Measurements from ENCODE around the gene MOV10L1. TPM values are rescaled to one million over a fixed set of nuclear protein-coding genes. Genes with fewer than 3 reads are reported as not detected.

MOV10L1 gene
- total RNA-seq, 2 experiments from 2014 or later, result 0.11 TPM; not detected in 1

DNA sequence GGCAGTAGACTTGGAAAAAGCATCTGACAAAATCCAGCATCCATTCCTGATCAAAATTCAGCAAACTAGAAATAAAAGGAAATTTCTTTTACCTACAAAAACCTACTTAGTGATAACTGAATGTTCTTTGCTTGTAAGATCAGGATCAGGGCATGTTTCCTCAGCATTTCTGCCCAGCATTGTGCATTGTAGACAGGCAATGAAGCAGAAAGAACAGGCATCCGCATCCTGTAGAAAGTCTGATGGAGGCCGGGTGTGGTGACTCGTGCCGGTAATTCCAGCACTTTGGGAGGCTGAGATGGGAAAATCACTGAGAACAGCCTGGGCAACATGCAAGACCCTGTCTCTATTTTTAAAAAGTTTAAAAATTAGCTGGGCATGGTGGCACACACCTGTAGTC, 48.2 kb downstream of the MOV10L1 start:
- POLR2A ChIA-PET, result no interaction called here
- Mint-ChIP-seq H3K27ac (no peak overlapping the region), H3K4me1 (no peaks in the 10 kb centered on the region), H3K36me3 (ENCODE audit: low read depth) (no peaks in the 10 kb centered on the region), H3K27me3 (peaks cover 12% of the 10 kb centered on the region), H3K4me3 (no peak overlapping the region), H3K9me3 (ENCODE audit: low read depth) (no peaks in the 10 kb centered on the region)
- CTCF ChIA-PET, result no interaction called here
- ATAC-seq, result no peak
- intact Hi-C loops (cut with DNase I, micrococcal nuclease), result no loop called here
- no peak for DNase-seq

DNA sequence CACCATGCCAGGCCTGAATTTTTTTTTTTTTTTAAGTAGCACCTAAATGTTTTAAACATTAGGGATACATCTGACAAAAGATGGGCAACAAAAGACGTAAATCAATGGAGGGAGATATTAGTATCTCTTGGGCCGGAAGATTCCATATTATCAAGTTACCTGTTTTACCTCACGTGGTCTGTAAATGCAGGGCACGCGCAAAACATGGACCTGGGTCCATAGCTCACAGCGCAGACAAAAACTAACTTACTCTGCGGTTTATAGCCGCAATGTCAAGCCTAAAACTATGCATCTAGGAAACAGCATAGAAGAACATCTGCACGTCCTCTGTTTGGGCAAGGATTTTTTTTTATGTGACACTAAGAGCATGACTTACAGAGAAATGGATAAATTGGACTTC, 49.2 kb downstream of the MOV10L1 start:
- DNase-seq (no peak), ATAC-seq (no peak)
- intact Hi-C loops (cut with DNase I, micrococcal nuclease), result no loop called here
- Mint-ChIP-seq H3K36me3 (ENCODE audit: low read depth) (no peaks in the 10 kb centered on the region), H3K27ac (no peak overlapping the region), H3K9me3 (ENCODE audit: low read depth) (no peaks in the 10 kb centered on the region), H3K4me3 (no peak overlapping the region), H3K4me1 (no peaks in the 10 kb centered on the region), H3K27me3 (peaks cover 12% of the 10 kb centered on the region)
- POLR2A ChIA-PET, result no interaction called here
- CTCF ChIA-PET, result interaction anchor here (0.6 kb wide), 1 partner anchor 19 kb away, joined by 4 read pairs; no protein-coding TSS in a partner anchor

DNA sequence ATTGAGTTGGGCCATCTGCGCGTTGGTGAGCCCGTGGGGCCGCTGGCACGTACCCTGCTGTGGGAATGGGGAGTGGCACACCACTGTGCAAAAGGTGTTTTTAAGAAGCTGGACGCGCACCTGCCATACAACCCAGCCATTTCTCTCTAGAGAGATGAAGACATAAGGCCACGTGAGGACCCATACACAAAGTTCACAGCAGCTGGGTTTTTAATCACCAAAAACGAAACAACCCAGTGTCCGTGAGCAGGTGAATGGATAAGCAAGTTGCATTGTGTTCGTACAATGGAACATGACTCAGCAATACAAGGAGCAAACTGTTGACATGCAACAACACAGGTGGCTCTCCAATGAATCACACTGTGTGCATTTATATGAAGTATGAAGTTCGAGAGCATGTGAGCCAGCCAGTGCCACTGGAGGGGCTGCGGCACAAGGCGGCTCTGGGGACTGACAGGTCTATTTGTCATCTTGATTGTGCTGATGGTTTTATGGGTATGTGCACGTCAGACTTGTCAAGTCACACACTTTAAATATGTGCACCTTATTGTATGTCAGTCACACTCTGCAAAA, 50.1 kb downstream of the MOV10L1 start:
- Mint-ChIP-seq H3K4me3 (no peak overlapping the region), H3K4me1 (no peaks in the 10 kb centered on the region), H3K27ac (no peak overlapping the region), H3K36me3 (ENCODE audit: low read depth) (no peaks in the 10 kb centered on the region), H3K9me3 (ENCODE audit: low read depth) (no peaks in the 10 kb centered on the region), H3K27me3 (peaks cover 12% of the 10 kb centered on the region)
- ChIA-PET CTCF (interaction anchor here (0.6 kb wide), 1 partner anchor 75 kb away, joined by 3 read pairs; no protein-coding TSS in a partner anchor), POLR2A (interaction anchor here (0.6 kb wide), 1 partner anchor 56 kb away, joined by 3 read pairs; no protein-coding TSS in a partner anchor)
- DNase-seq (no peak), ATAC-seq (peak; percentile 30)
- intact Hi-C loops (cut with DNase I, micrococcal nuclease), result no loop called here

DNA sequence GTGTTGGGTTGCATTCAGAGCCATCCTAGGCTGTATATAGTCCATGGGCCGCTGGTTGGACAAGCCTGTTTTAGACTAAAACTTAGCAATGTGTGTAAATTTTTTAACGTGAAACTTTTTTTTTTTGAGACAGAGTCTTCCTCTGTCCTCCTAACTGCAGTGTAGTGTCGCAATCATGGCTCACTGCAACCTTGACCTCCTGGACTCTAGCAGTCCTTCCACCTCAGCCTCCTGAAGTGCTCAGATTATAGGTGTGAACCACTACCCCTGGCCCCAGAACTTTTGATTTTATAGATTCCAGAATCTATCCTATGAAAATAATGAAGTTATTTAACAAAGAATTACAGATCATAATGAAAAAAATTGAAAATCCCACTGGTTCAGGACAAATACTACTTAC, 50.8 kb downstream of the MOV10L1 start:
- DNase-seq, result no peak
- Mint-ChIP-seq H3K4me3 (no peak overlapping the region), H3K27ac (no peak overlapping the region), H3K27me3 (peaks cover 12% of the 10 kb centered on the region), H3K4me1 (no peaks in the 10 kb centered on the region), H3K9me3 (ENCODE audit: low read depth) (no peaks in the 10 kb centered on the region), H3K36me3 (ENCODE audit: low read depth) (no peaks in the 10 kb centered on the region)
- ATAC-seq, result no peak
- ChIA-PET POLR2A (no interaction called here), CTCF (interaction anchor here (0.6 kb wide), 1 partner anchor 76 kb away, joined by 3 read pairs; no protein-coding TSS in a partner anchor)
- intact Hi-C loops (cut with DNase I, micrococcal nuclease), result no loop called here

DNA sequence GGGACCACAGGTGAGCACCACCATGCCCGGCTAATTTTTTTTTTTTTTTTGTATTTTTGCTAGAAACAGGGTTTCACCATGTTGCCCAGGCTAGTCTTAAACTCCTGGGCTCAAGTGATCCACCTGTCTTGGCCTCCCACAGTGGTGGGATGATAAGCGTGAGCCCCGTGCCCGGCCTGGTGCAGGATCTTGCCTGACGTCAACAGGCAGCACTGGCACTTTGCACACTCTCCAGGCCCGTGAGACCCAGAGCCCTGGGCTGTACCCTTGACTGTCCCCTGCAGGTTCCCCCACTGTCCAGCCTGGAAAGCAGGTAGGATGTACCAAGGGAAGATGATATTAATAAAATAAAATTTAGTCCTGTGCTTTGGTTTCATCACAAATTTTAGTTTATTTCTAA, 51.7 kb downstream of the MOV10L1 start:
- H3K9me3 Mint-ChIP-seq (ENCODE audit: low read depth), result no peaks in the 10 kb centered on the region
- POLR2A ChIA-PET, result no interaction called here
- H3K27ac Mint-ChIP-seq, result no peak overlapping the region
- no peaks in the 10 kb centered on the region for H3K4me1 Mint-ChIP-seq
- no peak for DNase-seq
- no peak overlapping the region for H3K4me3 Mint-ChIP-seq
- H3K27me3 Mint-ChIP-seq, result peaks cover 10% of the 10 kb centered on the region
- H3K36me3 Mint-ChIP-seq (ENCODE audit: low read depth), result no peaks in the 10 kb centered on the region
- CTCF ChIA-PET, result no interaction called here
- intact Hi-C loops (cut with DNase I, micrococcal nuclease), result no loop called here
- ATAC-seq, result no peak

- H3K9me3 Mint-ChIP-seq (ENCODE audit: low read depth), result no peaks in the 10 kb centered on the region
- ChIA-PET CTCF (interaction anchor here (1.7 kb wide), 1 partner anchor 9 kb away, joined by 4 read pairs; no protein-coding TSS in a partner anchor), POLR2A (no interaction called here)
- intact Hi-C loops (cut with DNase I, micrococcal nuclease), result no loop called here
- no peaks in the 10 kb centered on the region for H3K4me1 Mint-ChIP-seq
- no peak for ATAC-seq
- no peaks in the 10 kb centered on the region for H3K36me3 Mint-ChIP-seq (ENCODE audit: low read depth)
- no peak overlapping the region for H3K27ac Mint-ChIP-seq
- DNase-seq, result no peak
- no peak overlapping the region for H3K4me3 Mint-ChIP-seq
- H3K27me3 Mint-ChIP-seq, result peaks cover 10% of the 10 kb centered on the region
Observed at GRCh38 chr22:50141891-50142363, 52.1 kb downstream of the MOV10L1 start.

- Mint-ChIP-seq H3K27me3 (peaks cover 7% of the 10 kb centered on the region), H3K9me3 (ENCODE audit: low read depth) (no peaks in the 10 kb centered on the region), H3K4me1 (no peaks in the 10 kb centered on the region), H3K27ac (no peak overlapping the region), H3K36me3 (ENCODE audit: low read depth) (no peaks in the 10 kb centered on the region), H3K4me3 (no peak overlapping the region)
- ATAC-seq, result no peak
- DNase-seq, result no peak
- ChIA-PET POLR2A (interaction anchor here (0.6 kb wide), 1 partner anchor 111 kb away, joined by 3 read pairs; no protein-coding TSS in a partner anchor), CTCF (interaction anchor here (0.5 to 1.7 kb wide), 4 partner anchors 11 to 66 kb away, joined by 3 to 4 read pairs (median 4); no protein-coding TSS in a partner anchor)
- intact Hi-C loops (cut with DNase I, micrococcal nuclease), result no loop called here
Observed at GRCh38 chr22:50143096-50143495, 53.3 kb downstream of the MOV10L1 start.

DNA sequence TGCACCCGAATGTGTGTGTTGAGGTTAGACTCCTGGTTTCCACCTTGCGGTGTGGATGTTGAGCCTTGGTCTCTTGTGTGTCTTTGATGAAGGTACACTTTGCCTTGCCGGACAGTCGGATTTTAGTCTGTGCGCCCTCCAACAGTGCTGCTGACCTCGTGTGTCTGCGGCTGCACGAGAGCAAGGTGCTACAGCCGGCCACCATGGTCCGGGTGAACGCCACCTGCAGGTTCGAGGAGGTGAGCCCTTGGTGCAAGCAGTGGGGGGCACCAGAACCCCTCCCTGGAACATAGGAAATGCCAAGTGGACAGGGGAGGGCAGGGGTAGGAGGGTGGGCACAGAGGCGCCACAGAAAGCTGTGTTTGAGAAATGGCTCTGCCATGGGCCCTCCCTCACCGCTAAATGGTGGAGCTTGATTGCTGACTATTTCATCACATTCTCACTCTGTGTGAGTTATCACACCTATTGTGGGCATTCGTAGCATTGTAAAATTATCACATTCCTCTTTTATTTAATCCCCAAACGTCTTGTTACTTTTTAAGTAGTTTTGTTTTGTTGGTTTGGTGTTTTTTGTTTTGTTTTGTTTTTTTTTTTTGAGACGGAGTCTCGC, 54.3 kb downstream of the MOV10L1 start:
- H3K27me3 Mint-ChIP-seq, result peaks cover 4% of the 10 kb centered on the region
- no peaks in the 10 kb centered on the region for H3K36me3 Mint-ChIP-seq (ENCODE audit: low read depth)
- CTCF ChIA-PET, result no interaction called here
- no peak overlapping the region for H3K4me3 Mint-ChIP-seq
- intact Hi-C loops (cut with DNase I, micrococcal nuclease), result no loop called here
- ATAC-seq (no peak), DNase-seq (no peak)
- no peaks in the 10 kb centered on the region for H3K4me1 Mint-ChIP-seq
- POLR2A ChIA-PET, result no interaction called here
- no peaks in the 10 kb centered on the region for H3K9me3 Mint-ChIP-seq (ENCODE audit: low read depth)
- no peak overlapping the region for H3K27ac Mint-ChIP-seq

DNA sequence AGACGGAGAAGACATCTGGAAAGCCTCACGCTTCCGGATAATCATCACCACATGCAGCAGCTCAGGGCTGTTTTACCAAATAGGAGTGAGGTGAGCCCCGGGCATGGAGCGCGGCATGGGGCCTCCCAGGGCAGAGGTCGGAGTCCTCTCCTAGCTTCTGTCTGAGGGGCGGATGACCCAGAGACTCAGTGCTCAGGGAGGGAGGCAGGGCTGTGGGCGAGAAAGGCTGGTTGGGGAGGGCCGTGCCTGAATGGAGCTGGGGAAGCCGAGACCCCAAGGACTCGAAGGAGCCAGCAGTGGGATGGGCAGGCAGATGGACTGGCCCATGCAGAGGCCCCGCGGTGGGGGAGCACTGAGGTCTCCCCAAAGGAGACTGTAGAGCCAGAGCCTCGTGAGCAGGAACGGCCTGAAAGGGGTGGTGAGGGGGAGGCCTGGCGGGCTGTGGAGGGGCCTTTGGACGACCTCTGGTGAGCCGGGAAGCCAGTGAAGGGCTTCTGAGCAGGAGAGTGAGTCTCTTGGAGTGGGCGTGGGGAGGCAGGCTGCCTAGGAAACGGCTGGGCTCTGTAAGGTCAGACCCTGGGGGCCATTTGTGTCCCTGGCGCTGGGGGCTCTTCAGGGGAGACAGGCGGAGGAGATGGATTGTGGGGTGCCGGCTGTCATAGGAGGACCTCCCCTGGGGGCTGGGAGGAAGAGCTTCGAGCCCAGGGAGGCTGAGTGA, 56.1 kb downstream of the MOV10L1 start:
- no peak overlapping the region for H3K27ac Mint-ChIP-seq
- H3K27me3 Mint-ChIP-seq, result peaks cover 6% of the 10 kb centered on the region
- ATAC-seq (no peak), DNase-seq (no peak)
- no peaks in the 10 kb centered on the region for H3K36me3 Mint-ChIP-seq (ENCODE audit: low read depth)
- intact Hi-C loops (cut with DNase I, micrococcal nuclease), result loop anchor here in 1 of 2 experiments (5.0 kb wide), 1 partner anchor 46 kb away; no protein-coding TSS in a partner anchor
- ChIA-PET POLR2A (no interaction called here), CTCF (no interaction called here)
- no peak overlapping the region for H3K4me3 Mint-ChIP-seq
- H3K9me3 Mint-ChIP-seq (ENCODE audit: low read depth), result no peaks in the 10 kb centered on the region
- no peaks in the 10 kb centered on the region for H3K4me1 Mint-ChIP-seq

DNA sequence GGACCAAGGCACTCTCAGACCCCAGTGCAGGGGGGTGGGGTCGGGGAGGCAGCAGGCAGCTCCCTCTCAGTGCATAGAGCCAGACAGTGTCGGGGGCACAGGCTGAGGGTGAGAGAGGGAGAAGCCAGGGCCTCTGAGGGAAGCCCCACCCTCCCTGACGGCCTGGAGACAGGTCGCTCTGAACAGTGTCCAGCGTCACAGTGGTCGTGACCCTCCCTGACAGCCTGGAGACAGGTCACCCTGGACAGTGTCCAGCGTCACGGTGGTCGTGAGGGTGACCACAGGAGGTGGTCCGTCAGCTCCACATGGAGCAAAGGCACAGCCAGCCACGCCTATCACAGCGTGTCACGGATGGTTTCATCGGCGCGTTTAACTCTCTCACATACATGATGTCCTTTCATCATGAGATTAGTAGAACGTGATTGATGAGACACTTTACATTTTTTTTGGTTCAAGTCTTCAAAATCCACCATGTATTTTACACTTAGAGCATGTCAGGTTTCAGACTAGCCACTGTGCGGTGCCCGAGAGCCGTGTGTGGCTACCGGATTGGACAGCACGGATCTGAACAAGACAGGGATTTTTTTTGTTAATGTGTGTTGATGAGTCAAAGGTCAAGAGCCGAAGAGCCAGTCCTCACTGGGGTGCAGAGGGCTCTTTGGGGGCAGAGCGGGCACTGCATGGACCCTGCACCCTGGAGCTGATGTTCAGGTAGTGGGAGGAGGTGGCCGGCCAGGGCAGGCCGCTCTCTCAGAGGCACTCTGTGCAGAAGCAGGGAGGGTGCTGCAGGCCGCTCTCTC, 56.8 kb downstream of the MOV10L1 start:
- Mint-ChIP-seq H3K27ac (no peak overlapping the region), H3K27me3 (peaks cover 6% of the 10 kb centered on the region), H3K9me3 (ENCODE audit: low read depth) (no peaks in the 10 kb centered on the region), H3K36me3 (ENCODE audit: low read depth) (no peaks in the 10 kb centered on the region), H3K4me3 (no peak overlapping the region), H3K4me1 (no peaks in the 10 kb centered on the region)
- ATAC-seq (no peak), DNase-seq (no peak)
- POLR2A ChIA-PET, result no interaction called here
- intact Hi-C loops (cut with DNase I, micrococcal nuclease), result loop anchor here in 1 of 2 experiments (5.0 kb wide), 1 partner anchor 46 kb away; no protein-coding TSS in a partner anchor
- CTCF ChIA-PET, result interaction anchor here (2.6 kb wide), 1 partner anchor 64 kb away, joined by 13 read pairs; no protein-coding TSS in a partner anchor

All from activated CD4-positive, alpha-beta T cell treated with anti-CD3 and anti-CD28 coated beads for 36 hours (primary cell).